Frontal cortex (tissue), 4 donors: ENCODE data around the gene ATXN1. TPM values are rescaled to one million over a fixed set of nuclear protein-coding genes. Genes with fewer than 3 reads are reported as not detected.

Experiments used
- DNase-seq, 2 donors: peaks; one replicate each; pipeline ENCODE4 v3.0.0; 2012; ENCODE audit warnings: low spot score in 2 of 2
- FAIRE-seq: peaks from 2 replicates; lab custom pipeline; 2012; peaks lifted over from hg19 to GRCh38; lab: Jason Lieb, UNC
- total RNA-seq: library from RNA; depleted of rRNA; stranded (reverse); fragments of >200 nt; gene quantifications from one replicate; pipeline ENCODE4 v1.2.3, GENCODE V29; 2014
- donor health status: control.
- donor health status: control.
- donor health status: control.

The ATXN1 gene
- total RNA-seq, 1 donor from 2014 or later = 52.2 TPM

GRCh38 chr6:16498237-16498636 is 263.0 kb downstream of the ATXN1 start:
- DNase-seq = no peak
- no peak for FAIRE-seq

- FAIRE-seq (no peak), DNase-seq (no peak)
These were observed 264.1 kb downstream of the ATXN1 start for GRCh38 chr6:16496991-16497801.

DNA sequence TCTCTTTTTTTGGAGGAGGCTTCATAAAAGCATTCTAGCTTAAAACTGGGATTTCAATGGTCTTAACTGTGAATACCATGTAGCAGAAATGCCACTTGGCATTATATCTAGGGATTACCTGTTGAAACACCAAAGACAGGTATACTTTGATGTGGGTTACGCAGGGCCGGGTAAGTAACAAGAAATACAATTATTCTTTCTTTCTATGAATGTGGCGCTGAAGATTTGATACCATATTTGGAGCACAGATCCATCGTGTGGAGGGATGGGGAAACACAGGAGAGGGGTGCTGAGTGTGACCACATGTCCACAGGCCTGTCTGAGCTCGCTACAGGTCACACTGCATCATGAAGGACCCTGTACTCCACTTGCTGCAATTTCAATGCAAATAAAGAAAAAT is 265.1 kb downstream of the ATXN1 start:
- no peak for DNase-seq
- no peak for FAIRE-seq

DNA sequence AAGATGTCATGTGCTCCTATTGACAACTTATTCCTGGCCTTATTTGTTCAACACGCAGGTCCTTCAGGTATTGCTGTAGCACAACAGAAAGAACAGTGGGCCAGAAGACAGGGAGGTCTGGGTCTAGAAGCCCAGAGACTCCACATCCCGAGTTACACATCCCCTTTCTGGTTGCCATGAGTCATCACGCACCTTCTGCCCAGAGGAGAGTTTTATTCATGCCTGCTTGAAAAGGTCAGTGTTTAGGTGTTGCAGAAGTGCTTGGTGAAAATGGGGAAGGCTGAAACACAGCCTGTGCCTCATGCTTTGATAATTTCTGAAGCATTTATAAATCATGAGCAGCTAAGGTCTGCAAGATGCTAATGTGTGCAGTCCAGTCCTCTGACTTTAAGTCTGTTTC is 266.5 kb downstream of the ATXN1 start:
- DNase-seq (no peak), FAIRE-seq (no peak)

DNA sequence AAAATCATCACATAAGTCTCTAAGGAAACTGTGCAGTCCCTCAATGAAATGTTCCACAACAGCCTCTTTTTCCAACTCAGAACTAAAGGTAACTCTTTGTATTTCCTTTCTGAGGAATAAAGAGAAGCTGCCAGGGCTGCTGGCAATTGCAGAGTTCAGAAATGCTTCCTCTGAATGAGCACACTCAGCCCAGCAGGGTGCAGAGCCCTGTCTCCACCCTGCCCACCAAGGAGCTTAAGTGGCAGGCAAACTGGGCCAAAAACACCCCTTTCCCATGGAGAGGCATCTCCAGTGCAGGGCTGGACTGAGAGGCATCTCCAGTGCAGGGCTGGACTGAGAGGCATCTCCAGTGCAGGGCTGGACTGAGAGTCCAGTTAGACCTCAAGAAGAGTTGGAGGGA is 267.5 kb downstream of the ATXN1 start:
- no peak for FAIRE-seq
- DNase-seq = no peak

GRCh38 chr6:16493112-16493511 is 268.1 kb downstream of the ATXN1 start:
- no peak for FAIRE-seq
- DNase-seq = no peak

DNA sequence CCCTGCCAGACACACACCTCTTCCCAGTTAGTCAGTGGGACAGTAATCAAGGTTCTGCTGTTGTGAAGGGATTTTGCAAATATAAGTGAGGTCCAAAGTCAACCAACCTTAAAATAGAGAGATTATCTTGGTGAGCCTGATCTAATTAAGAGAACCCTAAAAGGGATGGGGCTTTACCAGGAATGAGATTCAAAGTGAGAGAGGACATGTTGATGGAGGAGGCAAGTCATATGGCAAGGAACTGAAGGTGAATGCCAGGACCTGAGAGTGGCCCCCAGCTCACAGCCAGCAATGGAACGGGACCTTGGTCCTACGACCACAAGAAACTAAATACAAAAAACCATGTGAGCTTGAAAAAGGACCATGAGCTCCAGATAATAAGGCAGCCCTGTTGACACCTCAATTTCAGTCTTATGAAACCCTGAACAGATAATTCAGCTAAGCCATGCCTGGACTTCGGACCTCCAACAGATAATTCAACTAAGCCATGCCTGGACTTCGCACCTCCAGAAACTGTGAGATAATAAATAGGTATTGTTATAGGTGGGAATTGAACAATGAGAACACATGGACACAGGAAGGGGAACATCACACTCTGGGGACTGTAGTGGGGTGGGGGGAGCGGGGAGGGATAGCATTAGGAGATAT is 269.5 kb downstream of the ATXN1 start:
- FAIRE-seq (no peak), DNase-seq (no peak)

GRCh38 chr6:16490616-16491015 is 270.6 kb downstream of the ATXN1 start:
- no peak for FAIRE-seq
- DNase-seq = no peak

DNA sequence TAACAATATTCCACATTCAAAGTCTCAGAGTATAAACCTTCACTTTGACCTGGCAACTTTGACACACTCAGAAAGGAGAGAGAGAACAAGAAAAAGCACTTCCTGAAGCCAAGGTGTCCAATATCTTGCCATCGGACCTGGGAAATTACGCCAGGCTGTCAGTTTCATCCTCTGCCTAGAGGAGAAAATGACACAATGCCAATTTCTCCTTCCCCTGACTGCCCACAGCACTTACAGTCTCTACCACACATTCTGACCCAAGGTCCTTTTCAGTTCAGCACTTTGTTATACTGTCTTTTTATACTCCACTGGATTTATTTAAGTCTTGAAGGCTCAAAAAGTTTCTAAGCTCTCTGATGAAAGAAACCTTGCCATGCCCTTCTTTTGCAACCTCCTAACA is 272.4 kb downstream of the ATXN1 start:
- FAIRE-seq = no peak
- DNase-seq = no peak

- FAIRE-seq (no peak), DNase-seq (no peak)
These were observed 273.1 kb downstream of the ATXN1 start for GRCh38 chr6:16487996-16488674.

DNA sequence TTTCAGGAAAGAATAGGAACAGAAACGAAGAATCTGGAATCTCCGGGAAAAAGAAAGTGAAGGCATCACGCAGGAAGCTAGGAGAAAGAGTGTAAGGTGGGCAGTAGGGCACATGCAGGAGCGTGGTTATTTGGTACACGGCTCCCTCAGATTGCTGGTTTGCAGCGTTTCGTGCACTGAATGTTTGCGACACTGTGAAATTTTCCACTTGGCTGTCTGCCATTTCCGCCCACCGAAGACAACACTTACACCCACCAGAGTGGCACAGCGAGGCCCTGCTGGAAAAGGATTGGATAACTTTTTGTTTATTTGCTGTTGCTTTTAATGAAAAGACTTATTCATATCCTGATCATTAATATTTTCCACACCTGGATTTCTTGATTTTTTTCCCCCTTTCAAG is 274.6 kb downstream of the ATXN1 start:
- FAIRE-seq (no peak), DNase-seq (no peak)

GRCh38 chr6:16483315-16483875 is 277.9 kb downstream of the ATXN1 start:
- FAIRE-seq = no peak
- no peak for DNase-seq

DNA sequence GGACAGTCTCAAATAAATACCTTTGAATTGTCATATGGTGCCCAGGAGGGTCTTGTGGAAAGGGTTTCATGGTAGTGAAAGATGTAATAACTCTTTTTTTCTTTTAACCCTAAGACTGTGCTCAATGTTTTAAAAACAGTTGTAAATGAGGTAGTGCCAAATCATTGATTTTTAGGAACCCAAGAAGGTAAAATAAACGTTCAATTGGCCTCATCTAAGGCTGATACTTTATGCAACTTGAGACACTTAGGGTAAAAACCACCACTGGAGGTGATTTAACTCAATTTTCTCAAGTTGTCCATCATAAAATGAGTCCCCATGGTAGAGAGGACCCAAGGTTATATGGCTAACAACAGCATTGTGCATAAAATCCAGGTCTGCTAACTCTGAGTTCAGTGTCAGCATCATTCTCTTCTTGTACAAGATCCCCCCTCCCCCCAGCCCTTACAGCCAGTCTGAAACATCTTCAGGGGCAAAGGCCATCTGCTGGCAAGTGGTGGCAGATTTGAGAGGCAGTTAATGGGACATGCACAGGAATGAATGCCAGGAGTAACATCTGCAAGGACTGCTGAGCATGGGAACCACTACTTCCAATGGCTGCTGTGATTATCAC is 278.5 kb downstream of the ATXN1 start:
- FAIRE-seq = no peak
- no peak for DNase-seq

DNA sequence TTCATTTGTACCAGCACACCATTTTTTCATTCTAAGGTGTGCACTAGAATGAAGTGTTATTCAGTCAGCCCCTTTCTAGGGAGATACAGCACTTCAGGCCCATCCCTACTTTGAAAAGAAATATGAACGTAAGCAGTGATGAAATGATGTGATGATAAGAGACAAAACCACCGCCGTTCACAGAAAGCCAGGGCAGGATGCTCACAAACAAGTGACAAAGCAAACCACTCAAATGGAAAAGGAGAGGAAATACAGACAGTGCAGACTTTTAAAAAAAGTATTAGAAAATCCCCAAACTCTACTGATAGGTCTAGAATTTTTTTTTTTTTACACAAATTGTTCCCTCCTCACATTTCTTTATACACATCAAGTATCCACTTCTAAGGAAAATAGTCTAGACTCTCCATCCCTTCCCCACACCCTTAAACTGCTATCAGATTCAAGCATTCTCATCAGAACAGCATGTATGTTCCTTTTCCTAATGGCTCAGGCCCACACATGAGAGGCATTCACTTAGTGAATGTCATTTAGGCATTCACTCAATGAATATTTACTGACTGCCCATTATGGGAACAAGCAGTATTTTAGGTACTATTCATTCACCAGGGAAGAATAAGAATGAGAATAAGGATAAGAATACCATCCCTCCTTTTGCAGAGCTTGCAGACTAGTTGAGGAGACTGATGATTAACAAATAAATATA is 279.4 kb downstream of the ATXN1 start:
- no peak for DNase-seq
- no peak for FAIRE-seq

DNA sequence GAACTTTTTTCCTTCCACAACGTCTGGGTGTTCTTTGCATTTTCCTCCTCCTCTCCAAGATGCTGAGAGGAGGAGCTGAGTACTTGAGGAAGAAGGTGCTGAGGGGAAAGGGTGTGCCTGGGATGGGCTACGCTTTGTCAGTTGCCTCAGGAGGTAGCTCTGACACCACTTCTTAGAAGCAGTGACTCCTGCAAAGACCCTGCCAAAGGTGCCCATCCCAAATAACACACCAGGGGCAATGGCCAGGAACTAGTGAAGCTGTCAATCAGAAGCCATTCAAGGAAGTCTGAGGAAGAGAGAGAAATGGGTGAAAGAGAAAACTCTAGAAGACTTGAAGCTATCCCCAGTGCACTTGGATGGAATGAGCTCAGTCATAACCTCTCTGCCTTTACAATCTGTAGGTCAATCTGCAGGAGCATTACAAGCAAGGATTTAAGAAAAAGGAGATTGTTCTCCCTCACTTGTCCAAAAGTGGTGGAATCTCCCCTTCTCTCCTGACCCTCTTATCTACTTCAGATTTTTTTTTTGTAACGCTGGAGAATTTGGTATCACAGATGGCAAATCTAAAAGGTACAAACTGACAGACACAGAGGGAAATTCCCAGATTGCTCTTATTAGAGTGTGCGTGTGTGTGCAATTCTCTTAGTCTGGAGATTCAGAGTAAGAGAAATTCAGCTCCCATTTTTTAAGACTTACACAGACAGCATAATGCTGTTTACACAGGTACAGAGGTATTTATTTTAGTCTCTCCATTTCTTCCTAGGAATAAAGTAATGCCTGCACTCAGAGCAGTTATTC is 280.3 kb downstream of the ATXN1 start:
- no peak for DNase-seq
- FAIRE-seq = no peak

GRCh38 chr6:16477367-16478149 is 283.7 kb downstream of the ATXN1 start:
- DNase-seq (no peak), FAIRE-seq (no peak)

DNA sequence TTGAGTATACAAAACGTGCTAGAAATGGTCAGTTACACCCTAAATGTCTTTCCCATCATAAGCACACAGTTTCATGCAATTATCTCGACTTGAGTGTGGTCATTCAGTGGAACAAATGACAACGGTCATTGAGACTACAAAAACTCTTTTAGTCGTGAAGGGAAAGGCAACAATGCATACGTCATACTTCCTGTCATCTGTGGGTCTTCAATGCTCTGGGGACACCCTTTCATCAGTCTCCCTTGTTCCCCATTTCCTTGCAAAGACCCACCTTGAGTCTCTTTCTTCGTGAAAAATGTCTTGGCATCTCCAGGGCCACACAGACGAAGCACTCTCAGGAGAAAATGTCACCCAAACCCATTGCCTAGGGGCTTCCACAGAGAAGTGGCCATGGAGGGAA is 284.4 kb downstream of the ATXN1 start:
- DNase-seq (no peak), FAIRE-seq (no peak)

DNA sequence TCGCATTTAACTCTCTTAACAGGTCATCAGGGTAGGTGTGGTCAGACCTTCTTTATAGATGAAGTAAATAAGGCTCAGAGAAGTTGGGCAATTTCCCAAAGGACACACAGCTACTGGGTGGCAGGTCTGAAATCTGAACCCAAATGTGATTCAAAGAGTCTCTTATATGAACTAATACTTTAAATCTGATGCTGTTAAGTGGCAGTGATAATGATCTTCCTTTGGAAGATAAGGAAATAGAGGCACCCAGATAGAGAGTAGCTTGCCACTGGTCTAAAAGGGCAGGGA is 285.8 kb downstream of the ATXN1 start:
- FAIRE-seq (no peak), DNase-seq (no peak)
